ENCODE results near the gene PRAMEF10. TPM values are rescaled to one million over a fixed set of nuclear protein-coding genes. Genes with fewer than 3 reads are reported as not detected.
"Not testable (repeated sequence)": the region's sequence is repeated elsewhere in the genome, so short reads cannot be mapped to it uniquely, and the experiment has no call there.

PRAMEF10 gene
- total RNA-seq, 2 donors from 2014 or later: not detected

GRCh38 chr1:12851779-12852178, 46.3 kb downstream of the PRAMEF10 start:
- H3K27me3 ChIP-seq: no peaks in the 10 kb centered on the region
- intact Hi-C loops (cut with DNase I): no loop called here
- no peak overlapping the region for H3K4me3 ChIP-seq
- DNase-seq: no peak
- H3K9ac ChIP-seq (ENCODE audit: low read depth in 2 of 2, low read length in 2 of 2): no peak overlapping the region
- H3K36me3 ChIP-seq: no peaks in the 10 kb centered on the region
- H3K27ac ChIP-seq: no peak overlapping the region
- H3K4me1 ChIP-seq: no peaks in the 10 kb centered on the region
- no peaks in the 10 kb centered on the region for H3K9me3 ChIP-seq
- no peak for TF ChIP-seq CTCF (IDR thresholded peaks at IDR 0.05)

- intact Hi-C loops (cut with DNase I): not testable (repeated sequence)
Observed at GRCh38 chr1:12848620-12849019, 49.5 kb downstream of the PRAMEF10 start, which contains the start of gene HNRNPCL1. TSS of gene HNRNPCL1 (minus strand) at chr1:12848720. CDS start at chr1:12848289, 431 bp downstream.

More at GRCh38 chr1:12848620-12849019, 49.5 kb downstream of the PRAMEF10 start, which contains the start of gene HNRNPCL1:
- DNase-seq; H3K27ac ChIP-seq; H3K9me3 ChIP-seq; H3K9ac ChIP-seq (ENCODE audit: low read depth in 2 of 2, low read length in 2 of 2); H3K27me3 ChIP-seq; H3K4me1 ChIP-seq; H3K36me3 ChIP-seq; H3K4me3 ChIP-seq: not testable (repeated sequence)

Other genes starting within 250 kb of the PRAMEF10 start
- gene AADACL3, start 182.2 kb downstream of the PRAMEF10 start, total RNA-seq: not detected
- gene CFAP107, start 152.1 kb downstream of the PRAMEF10 start, total RNA-seq: not detected
- gene PRAMEF12, start 124.5 kb downstream of the PRAMEF10 start, total RNA-seq: not detected
- gene PRAMEF1, start 106.9 kb downstream of the PRAMEF10 start, total RNA-seq: not detected
- not detected for gene PRAMEF11, start 66.9 kb downstream of the PRAMEF10 start, total RNA-seq
- gene HNRNPCL1, start 49.5 kb downstream of the PRAMEF10 start, total RNA-seq: not detected
- not detected for gene PRAMEF2, start 41.2 kb downstream of the PRAMEF10 start, total RNA-seq
- gene PRAMEF4, start 12.1 kb downstream of the PRAMEF10 start, total RNA-seq: not detected
- gene PRAMEF7, start 18.3 kb upstream of the PRAMEF10 start, total RNA-seq: not detected
- gene PRAMEF6, start 49.3 kb upstream of the PRAMEF10 start, total RNA-seq: not detected
- gene PRAMEF27, start 158.3 kb upstream of the PRAMEF10 start, total RNA-seq: not detected
- not detected for gene HNRNPCL3, start 162.5 kb upstream of the PRAMEF10 start, total RNA-seq
- gene PRAMEF25, start 172.5 kb upstream of the PRAMEF10 start, total RNA-seq: not detected
- gene HNRNPCL2, start 218.6 kb upstream of the PRAMEF10 start, total RNA-seq: not detected

All from colonic mucosa (tissue), 4 donors.